GM19238 (cell line): Measurements from ENCODE around the gene FAM13A.

Experiments used
- DNase-seq: peaks from one replicate; pipeline ENCODE4 v3.0.0; 2011; ENCODE audit warnings: low spot score; ENCODE audit not compliant: insufficient read length

Gene FAM13A

GRCh38 chr4:88788424-88788823, 268.6 kb downstream of the FAM13A start:
- DNase-seq, result no peak

GRCh38 chr4:88786011-88786410, 271.0 kb downstream of the FAM13A start:
- DNase-seq, result no peak

- no peak for DNase-seq
These were observed 276.6 kb downstream of the FAM13A start for GRCh38 chr4:88780389-88780788.

- DNase-seq, result no peak
These were observed 277.6 kb downstream of the FAM13A start for GRCh38 chr4:88779431-88779830.

GRCh38 chr4:88775529-88775928, 281.5 kb downstream of the FAM13A start:
- DNase-seq, result no peak

- no peak for DNase-seq
These were observed 282.0 kb downstream of the FAM13A start for GRCh38 chr4:88775026-88775425.

GRCh38 chr4:88771883-88772450, 285.0 kb downstream of the FAM13A start:
- no peak for DNase-seq

- DNase-seq, result no peak
These were observed 291.3 kb downstream of the FAM13A start for GRCh38 chr4:88765729-88766128.

- DNase-seq, result no peak
These were observed 293.9 kb downstream of the FAM13A start for GRCh38 chr4:88763075-88763474.

GRCh38 chr4:88761861-88762523, 295.0 kb downstream of the FAM13A start:
- DNase-seq, result no peak

GRCh38 chr4:88761342-88761741, 295.6 kb downstream of the FAM13A start:
- no peak for DNase-seq

GRCh38 chr4:88759895-88760290, 297.1 kb downstream of the FAM13A start:
- no peak for DNase-seq

- no peak for DNase-seq
These were observed 297.7 kb downstream of the FAM13A start for GRCh38 chr4:88759039-88759894.

- no peak for DNase-seq
These were observed 298.7 kb downstream of the FAM13A start for GRCh38 chr4:88758264-88758663.

- no peak for DNase-seq
These were observed 299.2 kb downstream of the FAM13A start for GRCh38 chr4:88757776-88758175.

- DNase-seq, result no peak
These were observed 299.9 kb downstream of the FAM13A start for GRCh38 chr4:88757067-88757466.

- no peak for DNase-seq
These were observed 300.8 kb downstream of the FAM13A start for GRCh38 chr4:88756149-88756548.

GRCh38 chr4:88755454-88755853, 301.5 kb downstream of the FAM13A start:
- no peak for DNase-seq

GRCh38 chr4:88754796-88755195, 302.2 kb downstream of the FAM13A start:
- no peak for DNase-seq

GRCh38 chr4:88753658-88754571, 303.1 kb downstream of the FAM13A start:
- no peak for DNase-seq

GRCh38 chr4:88752754-88753153, 304.2 kb downstream of the FAM13A start:
- DNase-seq, result no peak
